Spinal cord (tissue), 10 donors: Measurements from ENCODE around the gene ZNF804B. TPM values are rescaled to one million over a fixed set of nuclear protein-coding genes. Genes with fewer than 3 reads are reported as not detected.
A peak's percentile ranks its signal among the peaks of the same experiment; 100 is the strongest.
"Not testable (repeated sequence)": the region's sequence is repeated elsewhere in the genome, so short reads cannot be mapped to it uniquely, and the experiment has no call there.

Experiments used
- DNase-seq, 6 donors: peaks; one replicate each; pipeline versions ENCODE4 v3.0.0 to v3.0.0-alpha.2; 2013 to 2015; ENCODE audit warnings: low spot score in 6 of 6, low read depth in 4 of 6
- H3K27ac ChIP-seq: one replicate; pipeline ENCODE4 v1.5.1; 2013; ENCODE audit warnings: low read depth, low read length, control low read depth
- H3K27me3 ChIP-seq: one replicate; pipeline ENCODE4 v1.6.1; 2013; ENCODE audit warnings: low read length; ENCODE audit not compliant: control insufficient read depth, insufficient read depth
- H3K36me3 ChIP-seq: one replicate; pipeline ENCODE4 v1.6.1; 2013; ENCODE audit warnings: low read length; ENCODE audit not compliant: control insufficient read depth, insufficient read depth
- H3K4me1 ChIP-seq: one replicate; pipeline ENCODE4 v1.6.1; 2013; ENCODE audit warnings: low read length; ENCODE audit not compliant: control insufficient read depth, insufficient read depth
- H3K4me3 ChIP-seq: one replicate; pipeline ENCODE4 v1.5.1; 2013; ENCODE audit warnings: low read depth, low read length, control low read depth
- H3K9me3 ChIP-seq: one replicate; pipeline ENCODE4 v1.6.1; 2013; ENCODE audit warnings: low read length; ENCODE audit not compliant: control insufficient read depth, insufficient read depth
- WGBS: methylation state at CpG from one replicate; pipeline ENCODE4 v1.1.5; 2013; ENCODE audit warnings: missing lambda C conversion rate; ENCODE audit not compliant: insufficient coverage; 5-methylcytosine and 5-hydroxymethylcytosine counted together
- polyA plus RNA-seq, 2 donors: library from polyadenylated mRNA; unstranded; fragments of 120-200 nt; gene quantifications; one replicate each; pipeline ENCODE4 v1.2.1, GENCODE V29; 2013; ENCODE audit not compliant: insufficient read length in 2 of 2
- total RNA-seq, 2 donors: library from RNA; depleted of rRNA in 1 of 2; stranded (reverse); fragments of 120-200 nt in 1 of 2; fragments of >200 nt in 1 of 2; gene quantifications; one replicate each; pipeline versions ENCODE4 v1.2.3 to v1.2.4, GENCODE V29; 2013 to 2014
- donor health status: healthy.

Gene ZNF804B
- total and polyA plus RNA-seq, 4 donors, result 0.96 to 5.5 (median 2.2) TPM

DNA sequence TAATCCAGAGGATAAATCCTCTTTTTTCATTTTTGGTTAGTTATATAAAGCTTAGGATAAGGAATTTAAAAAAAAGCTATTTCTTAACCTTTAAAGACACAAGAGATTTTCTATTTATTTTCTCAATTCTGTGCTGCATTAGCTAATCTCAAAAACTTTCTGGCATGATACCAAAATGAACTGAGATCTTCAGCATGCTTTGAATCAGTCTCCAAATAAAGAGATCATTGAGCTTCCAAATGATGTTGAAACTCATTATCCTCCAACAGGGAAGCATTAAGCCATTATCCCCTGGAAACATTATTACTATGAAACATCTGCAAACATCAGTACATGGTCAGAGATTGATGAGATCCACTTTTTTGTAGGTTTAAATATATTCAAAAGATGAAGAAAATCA is 386.3 kb downstream of the ZNF804B start:
- Histone ChIP-seq H3K9me3 (no peaks in the 10 kb centered on the region), H3K4me3 (no peak overlapping the region), H3K27me3 (no peaks in the 10 kb centered on the region), H3K4me1 (no peaks in the 10 kb centered on the region), H3K36me3 (no peaks in the 10 kb centered on the region), H3K27ac (no peak overlapping the region)
- peak in 3 of 6 donors; percentile 2 to 69 (median 17) for DNase-seq

DNA sequence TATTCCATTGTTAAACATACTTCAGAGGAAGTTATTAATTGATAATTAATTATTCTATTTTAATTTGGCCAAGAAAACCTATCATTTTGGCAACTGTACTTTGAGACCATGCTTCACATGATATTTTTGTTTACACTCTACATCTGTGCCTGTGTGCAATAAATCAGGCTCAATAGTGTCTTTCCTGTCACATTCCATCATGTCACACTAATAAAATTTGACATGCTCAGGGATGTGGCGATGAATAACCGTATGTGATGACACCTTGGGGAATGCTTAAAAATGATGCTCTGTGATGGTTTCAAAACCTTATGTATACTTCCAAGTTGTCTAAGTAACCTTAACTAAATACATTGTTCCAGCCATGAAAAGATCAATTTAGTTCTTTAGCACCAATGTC is 400.6 kb downstream of the ZNF804B start:
- H3K36me3 ChIP-seq, result no peaks in the 10 kb centered on the region
- H3K27me3 ChIP-seq, result no peaks in the 10 kb centered on the region
- no CpG with 5 or more reads among the region's 2 CpGs for WGBS
- H3K27ac ChIP-seq, result no peak overlapping the region
- peak in 1 of 6 donors; percentile 16 for DNase-seq
- no peaks in the 10 kb centered on the region for H3K4me1 ChIP-seq
- no peak overlapping the region for H3K4me3 ChIP-seq
- no peaks in the 10 kb centered on the region for H3K9me3 ChIP-seq

DNA sequence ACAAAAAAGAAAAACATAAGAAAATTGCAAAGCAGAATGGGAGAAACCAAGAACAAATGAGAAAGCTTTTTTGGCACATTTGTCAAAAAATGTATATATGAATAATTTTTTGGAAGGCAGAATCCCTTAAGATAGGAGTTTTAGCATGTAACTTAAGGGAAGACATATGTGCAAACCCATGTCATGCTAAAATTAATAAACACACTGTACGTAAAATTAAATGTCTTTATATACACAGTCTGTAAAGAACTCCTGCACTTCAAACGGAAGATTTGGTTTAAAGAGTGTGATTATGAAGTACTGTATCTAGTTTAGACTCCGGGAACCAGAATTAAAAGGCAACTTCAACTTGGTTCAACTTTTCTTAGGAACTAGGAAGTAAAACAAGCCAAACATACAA is 405.9 kb downstream of the ZNF804B start:
- no peaks in the 10 kb centered on the region for H3K4me1 ChIP-seq
- no peak overlapping the region for H3K4me3 ChIP-seq
- no CpG with 5 or more reads among the region's 3 CpGs for WGBS
- no peaks in the 10 kb centered on the region for H3K27me3 ChIP-seq
- peak in 1 of 6 donors; percentile 49 for DNase-seq
- H3K9me3 ChIP-seq, result no peaks in the 10 kb centered on the region
- no peak overlapping the region for H3K27ac ChIP-seq
- no peaks in the 10 kb centered on the region for H3K36me3 ChIP-seq

DNA sequence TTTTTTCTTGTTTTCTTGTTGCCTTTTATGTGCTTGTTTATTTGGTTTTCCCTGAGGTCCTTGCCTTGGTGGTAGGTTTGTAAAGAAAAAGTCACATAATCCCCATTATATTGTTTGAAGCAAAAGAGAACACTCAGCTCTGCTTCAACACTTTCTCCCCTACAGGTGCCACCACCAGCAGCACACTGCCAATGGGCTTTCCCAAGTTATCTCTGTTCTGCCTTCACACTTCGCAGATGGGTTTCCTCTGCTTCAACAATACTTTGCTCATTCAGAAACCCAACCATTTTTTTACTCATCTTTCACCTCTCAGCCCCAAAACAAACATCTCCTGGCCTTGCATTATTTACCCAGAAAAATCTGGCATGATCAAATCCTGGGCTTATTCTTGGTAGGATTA is 411.1 kb downstream of the ZNF804B start:
- H3K4me1 ChIP-seq, result no peaks in the 10 kb centered on the region
- no peaks in the 10 kb centered on the region for H3K36me3 ChIP-seq
- H3K27me3 ChIP-seq, result no peaks in the 10 kb centered on the region
- H3K9me3 ChIP-seq, result no peaks in the 10 kb centered on the region
- DNase-seq, result no peak
- WGBS, result 87% methylated on average over 1 of the region's 1 CpG
- H3K27ac ChIP-seq, result no peak overlapping the region
- H3K4me3 ChIP-seq, result no peak overlapping the region

DNA sequence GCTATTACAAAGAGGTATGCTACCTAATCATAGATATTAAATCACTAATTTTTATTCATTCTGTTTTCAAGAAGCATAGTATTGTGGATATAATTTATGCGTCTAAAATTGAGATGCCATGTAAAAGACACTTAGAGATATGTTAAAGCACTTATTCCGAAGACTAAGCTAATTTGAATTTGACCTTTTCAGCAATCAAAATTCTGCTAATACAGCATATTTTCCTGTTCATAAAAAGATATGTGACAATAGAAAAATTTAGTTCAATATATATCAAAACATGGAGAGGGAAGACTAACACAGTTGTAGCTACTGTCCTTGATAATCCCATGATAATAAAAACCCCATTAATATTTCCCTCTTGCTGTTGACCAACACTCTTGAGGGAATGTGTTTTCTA is 422.6 kb downstream of the ZNF804B start:
- Histone ChIP-seq H3K4me3 (no peak overlapping the region), H3K27ac (no peak overlapping the region), H3K4me1 (no peaks in the 10 kb centered on the region), H3K9me3 (peaks cover 4% of the 10 kb centered on the region), H3K36me3 (no peaks in the 10 kb centered on the region), H3K27me3 (no peaks in the 10 kb centered on the region)
- no CpG with 5 or more reads among the region's 2 CpGs for WGBS
- DNase-seq, result no peak

DNA sequence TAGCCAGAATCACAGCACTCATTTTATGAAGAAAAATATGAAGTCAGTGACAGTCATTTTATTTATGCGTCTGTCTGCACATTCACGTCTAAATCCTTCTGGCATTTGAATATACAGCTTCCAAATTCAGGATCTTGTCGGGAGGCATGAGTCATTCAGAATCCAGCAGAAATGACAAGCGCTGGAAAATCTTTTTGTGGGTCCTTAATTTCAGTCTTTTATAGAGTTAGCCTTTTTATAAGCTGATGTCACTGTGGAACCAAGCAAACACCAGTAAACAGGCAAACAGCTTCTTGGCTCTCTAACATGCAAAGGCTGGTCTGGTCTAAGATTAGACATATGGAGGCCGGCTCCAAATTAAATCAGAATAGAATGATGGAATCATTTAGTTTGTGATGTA is 424.2 kb downstream of the ZNF804B start:
- H3K36me3 ChIP-seq, result no peaks in the 10 kb centered on the region
- no peaks in the 10 kb centered on the region for H3K4me1 ChIP-seq
- no peaks in the 10 kb centered on the region for H3K27me3 ChIP-seq
- H3K9me3 ChIP-seq, result peaks cover under 1% of the 10 kb centered on the region
- no peak overlapping the region for H3K27ac ChIP-seq
- H3K4me3 ChIP-seq, result no peak overlapping the region
- no peak for DNase-seq
- 94% methylated on average over 4 of the region's 5 CpGs for WGBS

DNA sequence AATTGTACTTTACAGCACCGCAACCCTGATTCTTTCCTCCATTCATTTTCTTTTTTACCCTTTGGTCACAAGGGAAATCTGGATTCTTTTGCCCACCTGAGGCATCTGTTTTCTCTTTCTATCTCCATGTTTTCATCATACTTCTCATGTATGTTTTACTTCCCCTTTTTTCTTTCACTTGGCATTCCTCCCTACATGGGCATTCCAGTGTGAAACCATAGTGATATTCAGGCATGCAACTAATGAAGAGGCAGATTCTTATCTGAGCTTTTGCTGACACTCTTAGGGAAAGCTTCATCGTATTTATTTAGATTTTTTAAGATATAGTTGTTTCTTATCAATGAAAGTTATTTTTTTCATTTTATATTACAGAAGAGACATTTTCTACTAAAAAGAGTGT is 441.3 kb downstream of the ZNF804B start:
- 60% methylated on average over 1 of the region's 2 CpGs for WGBS
- Histone ChIP-seq H3K27me3 (no peaks in the 10 kb centered on the region), H3K36me3 (no peaks in the 10 kb centered on the region), H3K4me1 (no peaks in the 10 kb centered on the region), H3K9me3 (no peaks in the 10 kb centered on the region), H3K27ac (no peak overlapping the region), H3K4me3 (no peak overlapping the region)
- peak in 3 of 6 donors; percentile 4 to 34 (median 27) for DNase-seq

DNA sequence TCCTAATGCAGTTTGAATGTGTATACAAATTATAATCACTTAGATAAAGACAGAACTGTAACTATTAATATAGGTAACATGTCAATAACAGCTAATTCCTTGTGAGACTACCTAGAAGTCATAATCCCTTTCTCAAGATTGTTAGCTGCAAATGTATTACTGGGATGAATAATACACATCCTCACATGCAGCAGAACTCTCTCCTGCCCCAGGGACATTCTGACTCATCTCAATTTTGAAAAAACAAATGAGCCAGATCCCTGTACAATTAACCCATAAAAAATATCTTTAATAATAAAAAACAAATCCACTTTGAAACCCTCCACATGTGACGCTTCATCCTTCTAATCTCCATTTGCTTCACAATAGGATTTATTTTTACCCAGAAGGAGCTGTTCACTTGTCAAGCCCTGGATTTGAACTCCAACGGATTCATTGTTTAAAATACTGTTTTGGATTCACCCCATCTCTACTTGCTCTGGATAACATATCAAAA is 464.4 kb downstream of the ZNF804B start:
- no peaks in the 10 kb centered on the region for H3K9me3 ChIP-seq
- no peak overlapping the region for H3K4me3 ChIP-seq
- H3K36me3 ChIP-seq, result no peaks in the 10 kb centered on the region
- no peak for DNase-seq
- no peak overlapping the region for H3K27ac ChIP-seq
- WGBS, result 76% methylated on average over 2 of the region's 2 CpGs
- H3K4me1 ChIP-seq, result no peaks in the 10 kb centered on the region
- H3K27me3 ChIP-seq, result no peaks in the 10 kb centered on the region

DNA sequence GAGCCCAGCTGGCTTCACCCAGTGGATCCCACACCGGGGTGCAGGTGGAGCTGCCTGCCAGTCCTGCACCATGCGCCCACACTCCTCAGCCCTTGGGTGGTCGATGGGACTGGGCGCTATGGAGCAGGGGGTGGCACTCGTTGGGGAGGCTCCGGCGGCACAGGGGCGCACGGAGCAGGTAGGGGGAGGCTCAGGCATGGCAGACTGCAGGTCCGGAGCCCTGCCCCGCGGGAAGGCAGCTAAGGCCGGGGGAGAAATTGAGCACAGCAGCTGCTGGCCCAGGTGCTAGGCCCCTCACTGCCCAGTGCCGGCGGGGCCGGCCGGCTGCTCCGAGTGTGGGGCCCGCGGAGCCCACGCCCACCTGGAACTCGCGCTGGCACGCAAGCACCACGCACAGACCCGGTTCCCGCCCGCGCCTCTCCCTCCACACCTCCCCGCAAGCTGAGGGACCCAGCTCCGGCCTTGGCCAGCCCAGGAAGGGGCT is 469.2 kb downstream of the ZNF804B start:
- not testable (repeated sequence) for H3K4me3 ChIP-seq, H3K9me3 ChIP-seq, H3K36me3 ChIP-seq, DNase-seq, H3K4me1 ChIP-seq, H3K27me3 ChIP-seq, H3K27ac ChIP-seq
- WGBS, result 96% methylated on average over 31 of the region's 31 CpGs

DNA sequence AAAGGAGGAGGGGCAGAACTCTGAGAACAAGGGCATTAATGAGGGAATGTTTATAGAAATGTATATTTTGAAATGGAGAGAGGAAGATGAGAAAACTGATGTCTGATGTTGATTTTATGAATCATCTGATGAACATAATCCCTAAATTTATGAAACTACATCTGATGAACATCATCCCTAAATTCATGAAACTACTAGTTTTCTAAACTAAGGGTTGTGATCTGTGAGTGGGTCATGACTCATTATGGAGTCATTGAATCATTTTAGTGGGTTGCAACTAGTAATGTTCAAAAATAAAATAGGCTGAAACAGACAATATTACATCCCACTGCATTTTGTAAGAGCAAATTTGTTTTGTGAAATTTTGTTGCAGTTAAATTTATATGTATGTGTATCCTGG is 478.7 kb downstream of the ZNF804B start:
- Histone ChIP-seq H3K4me3 (no peak overlapping the region), H3K36me3 (no peaks in the 10 kb centered on the region), H3K27me3 (no peaks in the 10 kb centered on the region), H3K27ac (no peak overlapping the region), H3K4me1 (no peaks in the 10 kb centered on the region), H3K9me3 (no peaks in the 10 kb centered on the region)
- no peak for DNase-seq
